Endothelial cell of hepatic sinusoid (primary cell): ENCODE measurements around the gene ITPR1.

Experiments used
- in situ Hi-C: cut with HindIII; loops from 2 replicates; pipeline ENCODE4 v1.10.0; 2017; ENCODE audit warnings: low sequenced_read_pairs

The ITPR1 gene

DNA sequence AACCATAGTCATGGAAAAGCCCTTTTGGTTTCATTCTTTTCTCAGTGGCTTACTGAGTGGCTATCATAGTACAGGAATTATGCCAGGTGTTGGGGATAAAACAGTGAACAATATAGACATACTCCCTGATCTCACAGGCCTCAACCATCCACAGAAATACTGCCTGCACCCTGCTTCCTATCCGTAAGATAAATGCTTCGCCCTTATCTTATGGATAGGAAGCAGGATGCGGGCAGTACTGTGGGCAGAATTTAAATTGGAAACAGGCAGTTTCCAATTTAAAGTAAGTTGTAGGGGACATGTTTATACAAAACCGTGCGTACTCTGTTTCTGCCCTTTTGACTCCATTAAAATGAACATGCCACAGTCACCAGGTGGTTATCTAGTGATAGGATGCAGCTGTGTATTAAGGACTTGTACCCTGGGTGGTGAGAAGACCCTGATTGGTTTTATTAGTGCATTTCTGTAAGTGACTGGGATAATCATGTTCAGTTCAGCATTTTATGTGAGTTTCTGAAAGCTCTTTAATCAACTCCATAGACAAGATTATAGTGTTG lies 344.3 kb downstream of the ITPR1 start:
- in situ Hi-C loops = loop anchor here (5.0 kb wide), 1 partner anchor 40 kb away; no protein-coding TSS in a partner anchor

DNA sequence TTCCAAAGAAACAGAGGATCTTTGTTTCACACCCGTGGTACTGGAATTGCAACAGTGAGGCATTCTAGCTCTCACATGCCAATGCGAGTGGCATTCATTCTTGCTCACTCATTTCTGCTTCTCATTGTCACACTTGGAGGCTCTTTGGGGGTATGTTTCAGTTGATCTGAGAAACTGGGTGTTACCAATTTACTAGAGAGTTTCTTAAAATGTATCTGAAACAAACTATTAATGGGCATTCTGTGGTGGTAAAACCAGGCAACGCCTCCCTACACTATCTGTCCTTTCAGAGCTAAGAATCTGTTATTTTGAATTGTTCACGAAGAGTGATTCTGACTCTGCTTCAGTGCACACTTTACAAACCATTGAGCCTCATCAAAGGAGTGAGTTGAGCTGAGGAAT lies 345.5 kb downstream of the ITPR1 start:
- in situ Hi-C loops = loop anchor here (5.0 kb wide), 1 partner anchor 41 kb away; no protein-coding TSS in a partner anchor

DNA sequence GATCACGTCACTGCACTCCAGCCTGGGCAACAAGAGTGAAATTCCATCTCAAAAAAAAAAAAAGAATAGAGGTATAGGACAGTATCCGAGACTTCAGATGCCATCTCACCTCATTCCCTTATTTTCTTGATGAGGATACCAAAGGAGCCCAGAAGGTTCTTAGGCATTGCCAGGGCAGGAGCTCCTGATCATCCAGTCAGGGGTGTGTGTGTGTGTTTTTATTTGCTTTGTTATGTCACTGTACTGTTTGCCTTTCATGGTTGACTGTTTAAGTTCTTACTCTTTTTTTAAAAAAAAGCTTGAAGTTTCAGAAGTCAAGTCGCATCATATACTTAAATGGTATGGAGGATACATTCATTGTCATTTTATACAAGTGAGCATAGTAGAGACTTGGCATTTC lies 346.1 kb downstream of the ITPR1 start:
- in situ Hi-C loops = loop anchor here (5.0 kb wide), 1 partner anchor 42 kb away; no protein-coding TSS in a partner anchor

DNA sequence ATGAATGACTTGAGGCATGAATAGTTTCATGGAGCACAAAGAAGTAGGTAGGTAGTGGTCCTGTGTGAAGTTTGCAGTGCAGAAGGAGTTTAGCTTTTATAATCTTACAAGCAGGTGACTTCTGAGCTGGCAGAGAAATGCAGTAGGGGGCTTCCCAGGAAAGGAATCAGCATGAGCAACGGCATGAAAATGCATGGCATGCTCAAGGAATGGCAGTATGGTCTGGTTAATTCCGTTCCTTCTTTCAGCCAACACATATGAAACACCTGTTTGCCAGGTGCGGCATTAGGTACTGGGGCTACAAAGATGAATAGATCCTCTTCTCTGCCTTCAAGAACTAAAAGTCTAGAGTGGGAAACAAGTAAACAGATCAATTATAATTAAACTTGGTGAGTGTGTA lies 348.1 kb downstream of the ITPR1 start:
- in situ Hi-C loops = no loop called here

DNA sequence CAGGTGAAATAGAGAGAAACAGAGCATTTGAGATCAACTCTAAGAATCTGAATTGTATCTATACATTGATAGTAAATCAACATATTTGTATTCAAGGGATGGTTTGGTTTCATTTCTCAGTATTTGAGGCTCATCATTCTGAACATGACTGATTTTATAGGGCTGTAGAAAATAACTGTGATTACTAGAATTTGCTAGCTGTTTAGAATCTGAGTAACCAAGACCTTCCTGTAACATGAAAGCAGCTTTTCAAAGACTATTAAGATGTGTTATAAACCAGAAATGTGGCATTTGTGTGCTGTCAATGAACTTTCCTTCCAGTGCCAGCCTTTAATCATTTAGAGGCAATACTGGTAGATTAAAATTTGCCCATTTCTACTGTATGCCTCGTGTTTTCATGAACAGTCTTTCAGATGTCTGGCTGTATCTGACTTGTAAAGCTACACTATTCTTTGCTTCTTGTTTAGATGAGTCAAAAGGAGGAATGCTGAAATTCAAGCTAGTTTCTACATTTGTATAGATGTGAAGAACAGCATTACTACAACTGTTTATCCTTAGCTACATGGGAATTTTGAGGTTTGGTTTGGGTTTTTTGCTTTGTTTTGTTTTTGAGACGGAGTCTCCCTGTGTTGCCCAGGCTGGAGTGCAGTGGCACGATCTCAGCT lies 348.8 kb downstream of the ITPR1 start:
- in situ Hi-C loops = no loop called here

DNA sequence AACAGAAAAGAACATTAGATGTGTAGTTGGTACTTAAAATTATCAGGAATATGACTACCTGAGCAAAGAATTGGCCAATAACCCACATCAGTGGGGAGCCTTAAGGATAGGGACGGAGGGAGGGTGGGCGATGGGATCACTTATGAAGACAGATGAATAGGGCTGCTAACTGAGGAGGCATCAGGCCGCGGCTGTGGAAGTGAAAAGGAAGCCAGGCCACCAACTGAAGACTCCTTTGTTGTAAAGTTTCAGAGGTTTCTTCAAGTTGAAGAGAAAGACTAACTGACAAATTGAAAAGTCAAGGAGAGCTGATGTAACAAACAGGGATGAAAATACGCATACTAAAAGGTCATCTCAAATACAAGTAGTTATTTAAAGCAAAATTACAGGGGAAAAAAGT lies 350.5 kb downstream of the ITPR1 start:
- in situ Hi-C loops = no loop called here

DNA sequence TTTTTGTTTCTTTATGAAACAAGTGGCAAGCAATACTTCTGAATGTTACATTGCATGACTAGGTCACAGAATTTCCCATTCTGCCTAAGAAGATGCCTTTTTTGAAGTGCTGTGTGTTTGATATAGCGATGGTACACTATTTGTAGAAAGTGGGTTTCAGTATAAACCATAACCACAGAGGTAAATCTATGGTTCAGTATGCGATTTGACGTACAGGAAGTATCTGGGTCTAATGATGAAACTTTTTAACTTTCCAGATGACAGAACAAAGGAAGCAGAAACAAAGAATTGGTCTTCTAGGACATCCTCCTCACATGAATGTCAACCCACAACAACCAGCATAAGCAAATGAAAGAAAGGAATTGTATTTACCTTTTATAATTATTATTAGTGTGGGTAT lies 352.7 kb downstream of the ITPR1 start:
- in situ Hi-C loops = no loop called here

DNA sequence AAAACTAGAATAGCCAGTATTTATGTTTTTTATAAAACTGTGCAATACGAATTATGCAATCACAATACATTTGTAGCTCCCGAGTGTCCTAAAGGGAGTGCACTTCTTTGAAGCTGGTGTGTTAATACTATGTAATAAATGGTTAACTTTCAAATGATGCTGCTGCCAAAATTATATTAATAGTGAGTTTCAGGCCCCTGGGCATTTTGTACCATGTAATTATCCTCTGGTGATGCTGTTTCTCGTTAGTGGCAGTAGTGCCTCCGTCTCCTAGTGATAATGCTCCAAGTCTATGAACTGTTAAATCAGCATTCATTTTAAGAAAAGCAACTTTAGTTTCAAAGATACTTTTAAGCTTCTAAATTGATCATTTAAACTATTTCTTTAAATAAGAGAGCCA lies 353.4 kb downstream of the ITPR1 start:
- in situ Hi-C loops = no loop called here

DNA sequence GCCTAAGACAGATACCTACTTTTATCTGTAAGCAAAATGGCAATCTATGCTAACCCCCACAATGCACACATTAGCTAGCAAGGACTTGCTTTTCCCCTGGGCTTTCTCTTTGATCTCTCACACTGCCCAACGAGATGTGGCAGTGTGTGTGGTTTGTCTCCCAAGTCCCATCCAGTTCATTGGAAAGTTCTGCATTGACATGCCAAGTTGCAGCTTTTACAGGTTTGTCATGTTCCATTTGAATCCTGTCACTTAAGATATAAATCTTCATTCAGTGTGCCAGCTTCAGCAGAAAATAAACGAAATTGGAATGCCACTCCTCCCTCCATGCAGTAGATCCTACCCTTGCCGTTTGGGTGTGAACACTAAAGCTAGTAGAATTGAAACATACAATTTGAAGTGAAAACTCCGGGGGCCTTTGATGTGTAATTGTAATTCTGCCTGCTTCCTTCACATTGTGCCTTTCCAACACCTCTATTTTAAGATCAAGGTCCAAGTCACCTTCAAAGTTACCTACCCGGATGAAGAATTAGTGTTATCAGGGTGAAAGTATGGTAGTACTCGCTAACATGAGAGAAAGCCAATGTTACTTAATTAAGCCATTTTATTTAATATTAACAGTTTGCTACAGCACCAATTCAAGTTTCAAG lies 355.2 kb downstream of the ITPR1 start:
- in situ Hi-C loops = no loop called here

DNA sequence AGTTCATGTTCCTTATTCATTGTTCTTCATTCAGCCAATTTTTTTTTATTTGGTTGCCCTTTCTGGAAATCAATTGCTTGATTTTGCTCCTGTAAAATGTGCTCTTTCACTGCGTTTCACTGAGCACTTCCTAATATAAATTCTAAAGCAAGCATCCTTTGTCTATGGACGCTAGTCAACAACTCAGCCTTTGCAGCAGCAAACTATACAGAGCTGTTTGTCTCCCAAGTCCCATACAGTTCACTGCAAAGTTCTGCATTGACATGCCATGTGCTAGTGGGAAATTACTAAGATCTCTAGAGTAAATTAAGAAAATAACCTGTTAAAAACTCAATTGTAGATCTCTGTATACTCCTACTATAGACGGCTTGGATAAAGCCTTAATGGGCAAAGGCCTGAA lies 356.0 kb downstream of the ITPR1 start:
- in situ Hi-C loops = no loop called here

DNA sequence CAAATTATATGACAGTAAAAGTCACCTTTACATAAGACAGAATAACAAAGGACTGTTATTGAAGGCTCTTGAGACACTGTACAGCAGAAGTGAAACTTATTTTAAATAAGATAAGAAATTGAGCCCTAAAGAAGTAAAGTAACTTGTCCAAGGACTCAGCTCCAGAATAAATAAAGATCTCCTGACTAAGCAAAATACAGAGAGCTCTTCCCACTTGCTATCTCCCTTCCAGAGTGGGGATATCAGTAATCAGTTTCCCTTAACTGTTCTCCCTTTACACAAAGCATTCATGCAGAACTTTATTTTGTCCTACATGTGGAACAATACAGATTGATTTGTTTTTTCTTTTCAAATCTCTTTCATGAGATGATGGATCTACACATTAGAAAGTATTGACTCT lies 356.6 kb downstream of the ITPR1 start:
- in situ Hi-C loops = no loop called here

DNA sequence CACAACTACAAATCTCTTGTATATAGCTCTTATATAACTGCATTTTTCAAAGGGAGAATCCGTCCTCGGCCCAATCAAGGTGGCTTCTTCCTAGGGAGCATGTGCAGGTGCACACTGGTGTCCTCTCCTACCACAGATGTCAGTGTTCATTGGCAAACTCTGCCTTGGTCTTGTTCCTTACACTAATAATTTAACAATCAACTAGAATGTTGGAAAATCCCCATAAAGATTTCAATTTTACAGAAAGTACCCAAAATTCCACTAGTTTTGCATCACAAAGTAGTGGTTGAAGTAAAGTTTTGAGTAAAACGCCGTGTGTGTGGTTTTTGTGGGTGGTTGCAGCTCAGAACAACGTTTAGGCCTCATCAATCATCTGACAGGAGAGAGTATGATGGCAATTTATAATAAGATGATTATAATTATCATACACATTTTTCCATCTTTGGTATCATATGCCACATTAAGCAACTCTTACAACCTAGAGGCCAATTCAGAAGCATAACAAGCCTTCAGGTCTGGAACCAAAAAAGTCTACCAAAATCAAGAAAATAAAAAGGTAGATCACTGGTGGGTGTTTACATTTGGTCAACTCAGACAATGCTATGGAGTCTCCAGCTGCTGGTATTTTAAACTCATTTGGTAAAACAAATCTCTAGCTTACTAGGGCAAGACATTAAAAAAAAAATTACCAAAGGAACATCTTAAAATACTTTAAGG lies 357.2 kb downstream of the ITPR1 start:
- in situ Hi-C loops = no loop called here

DNA sequence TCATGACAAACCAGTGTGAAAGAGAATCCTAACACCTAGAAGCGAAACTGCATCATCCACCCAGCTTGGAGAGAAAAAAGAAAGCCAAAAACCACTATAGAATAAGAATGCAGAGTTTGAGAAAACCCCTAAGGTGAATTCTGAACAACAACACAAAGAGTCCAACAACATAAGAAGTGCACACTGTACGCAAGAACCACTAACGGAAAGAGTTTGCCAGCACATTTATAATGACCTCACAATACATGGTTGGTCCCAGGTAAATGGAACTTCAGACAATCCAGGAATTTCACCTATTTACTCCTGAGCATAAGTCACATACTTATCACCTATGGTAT lies 357.7 kb downstream of the ITPR1 start:
- in situ Hi-C loops = no loop called here

DNA sequence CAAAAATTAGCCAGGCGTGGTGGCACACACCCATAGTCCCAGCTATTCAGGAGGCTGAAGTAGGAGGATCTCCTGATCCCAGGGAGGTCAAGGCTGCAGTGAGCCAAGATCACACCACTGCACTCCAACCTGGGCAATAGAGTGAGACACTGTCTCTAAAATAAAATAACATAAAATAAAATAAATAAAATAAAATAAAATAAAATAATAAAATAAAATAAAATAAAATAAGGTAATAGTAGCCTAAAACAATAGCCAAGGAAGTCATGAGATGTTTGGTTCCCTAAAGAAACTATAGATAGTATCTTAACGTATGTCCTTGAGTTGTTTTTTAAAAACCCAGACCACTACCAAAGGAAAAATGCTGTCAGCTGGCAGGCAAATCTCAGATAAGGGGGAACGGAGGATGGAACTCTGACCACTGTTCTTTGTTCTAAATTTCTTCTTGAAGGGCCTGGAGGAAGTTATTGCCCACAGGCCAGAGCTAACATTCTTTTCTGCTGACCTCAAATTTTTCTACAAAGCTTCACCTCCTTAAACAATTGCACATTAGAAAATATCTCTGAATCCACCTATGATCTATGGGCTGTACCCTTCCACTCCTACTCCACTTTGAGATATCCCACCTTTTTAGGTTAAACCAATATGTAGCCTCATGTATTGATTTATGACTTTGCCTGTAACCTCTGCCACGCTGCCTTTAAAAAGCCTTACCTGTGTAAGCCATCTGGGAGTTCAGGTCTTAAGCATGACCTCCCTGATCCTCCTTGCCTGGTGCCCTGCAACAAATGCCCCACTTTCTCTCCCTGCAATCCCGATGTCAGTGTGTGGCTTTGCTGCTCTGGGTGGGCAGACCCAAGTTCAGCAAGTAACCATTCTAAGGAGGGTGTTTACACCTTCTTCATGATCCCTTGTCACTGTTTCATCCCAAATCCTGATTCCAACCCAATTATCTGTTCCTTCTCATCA lies 359.9 kb downstream of the ITPR1 start:
- in situ Hi-C loops = no loop called here

DNA sequence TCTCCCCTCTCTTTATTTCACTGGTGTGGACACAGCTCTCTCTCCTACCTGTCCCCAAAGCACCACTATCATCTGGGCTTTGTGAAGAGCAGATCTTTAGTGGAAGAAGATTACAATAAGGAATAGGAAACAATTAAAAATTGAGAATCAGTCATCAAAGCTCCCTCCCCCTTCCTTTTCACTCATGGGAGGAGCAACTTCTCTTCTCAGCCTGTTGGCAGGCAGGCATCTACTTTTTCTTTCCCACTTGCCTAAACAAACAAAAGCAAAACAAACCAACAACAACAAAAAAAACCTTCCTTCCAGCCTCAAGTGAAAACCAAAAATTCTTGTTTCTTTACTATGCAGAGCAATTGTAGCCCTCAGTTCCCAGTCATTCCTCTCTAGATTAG lies 360.6 kb downstream of the ITPR1 start:
- in situ Hi-C loops = no loop called here

DNA sequence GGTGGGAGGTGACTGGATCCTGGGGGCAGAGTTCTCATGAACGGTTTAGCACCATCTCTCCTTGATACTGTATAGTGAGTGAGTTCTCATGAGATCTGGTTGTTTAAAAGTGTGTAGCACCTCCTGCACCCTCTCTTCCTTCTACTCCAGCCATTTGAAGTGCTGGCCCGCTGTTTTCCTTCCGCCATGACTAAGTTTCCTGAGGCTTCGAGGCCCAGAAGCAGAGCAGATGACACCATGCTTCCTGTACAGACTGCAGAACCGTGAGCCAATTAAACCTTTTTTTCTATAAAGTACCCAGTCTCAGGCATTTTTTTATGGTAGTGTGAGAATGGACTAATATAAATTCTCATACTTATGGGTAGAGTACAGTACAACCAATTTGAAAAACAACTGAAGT lies 362.5 kb downstream of the ITPR1 start:
- in situ Hi-C loops = no loop called here

DNA sequence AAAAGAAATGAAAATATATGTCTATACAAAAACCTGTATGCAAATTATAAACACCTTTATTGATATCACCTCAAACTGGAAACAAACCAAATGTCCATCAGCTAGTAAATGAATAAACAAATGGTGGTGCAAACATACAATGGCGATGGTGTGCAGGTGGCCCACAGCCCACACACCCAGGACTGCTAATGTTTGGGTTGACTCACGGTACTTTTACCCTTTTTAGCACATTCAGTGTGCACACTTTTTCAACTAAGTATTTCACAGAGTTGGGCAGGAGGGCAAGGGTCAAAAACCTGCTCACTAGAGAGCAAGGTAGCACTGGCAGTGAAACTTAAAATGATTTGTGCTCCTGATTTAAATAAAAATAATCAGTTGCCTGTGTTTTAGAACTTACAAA lies 363.0 kb downstream of the ITPR1 start:
- in situ Hi-C loops = no loop called here

DNA sequence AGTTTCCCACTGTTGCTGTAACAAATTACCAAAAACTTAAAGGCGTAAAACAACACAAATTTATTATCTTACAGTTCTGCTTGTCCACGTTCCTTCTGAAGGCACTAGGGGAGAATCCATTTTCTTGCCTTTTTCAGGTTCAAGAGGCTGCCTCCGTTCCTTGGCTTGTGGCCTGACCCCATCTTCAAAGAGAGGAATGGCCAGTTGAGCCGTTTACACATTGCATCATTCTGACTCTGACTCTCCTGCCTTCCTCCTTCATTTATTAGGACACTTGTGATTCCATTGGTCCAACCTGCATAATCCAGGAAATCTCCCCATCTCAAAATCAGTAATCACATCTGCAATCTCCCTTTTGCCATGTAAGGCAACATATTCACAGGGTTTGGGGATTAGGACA lies 363.4 kb downstream of the ITPR1 start:
- in situ Hi-C loops = no loop called here

DNA sequence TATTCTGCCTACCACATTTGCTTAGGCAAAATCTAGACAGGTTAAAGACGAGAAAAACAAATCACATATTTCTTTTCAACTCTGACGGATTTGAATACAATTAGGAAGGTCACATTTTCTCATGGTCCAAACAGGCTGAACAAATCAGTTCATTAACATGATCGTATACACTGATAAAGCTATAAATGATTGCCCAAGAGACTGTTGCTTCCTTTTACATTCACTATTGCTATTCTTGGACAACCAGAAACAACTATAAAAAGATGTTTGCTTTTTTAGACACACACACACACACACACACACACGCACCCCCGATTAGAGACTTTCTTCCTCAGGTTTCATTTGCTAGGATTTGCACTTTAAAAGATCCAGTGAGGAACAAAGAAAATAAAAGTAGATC lies 363.8 kb downstream of the ITPR1 start:
- in situ Hi-C loops = no loop called here

DNA sequence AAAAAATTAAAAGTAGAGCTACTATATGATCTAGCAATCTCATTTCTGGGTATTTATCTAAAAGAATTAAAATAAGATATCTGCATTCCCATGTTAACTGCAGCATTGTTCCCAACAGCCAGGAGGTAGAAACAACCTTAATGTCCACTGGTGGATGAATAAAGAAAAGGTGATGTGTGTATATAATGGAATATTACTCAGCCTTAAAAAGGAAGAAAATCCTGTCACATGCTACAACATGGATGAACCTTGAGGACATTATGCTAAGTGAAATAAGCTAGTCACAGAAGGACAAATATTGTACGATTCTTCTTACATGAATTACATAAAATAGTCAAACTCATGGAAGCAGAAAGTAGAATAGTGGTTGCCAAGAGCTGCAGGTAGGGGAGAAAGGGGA lies 366.6 kb downstream of the ITPR1 start:
- in situ Hi-C loops = loop anchor here (5.0 kb wide), 1 partner anchor 48 kb away; no protein-coding TSS in a partner anchor

DNA sequence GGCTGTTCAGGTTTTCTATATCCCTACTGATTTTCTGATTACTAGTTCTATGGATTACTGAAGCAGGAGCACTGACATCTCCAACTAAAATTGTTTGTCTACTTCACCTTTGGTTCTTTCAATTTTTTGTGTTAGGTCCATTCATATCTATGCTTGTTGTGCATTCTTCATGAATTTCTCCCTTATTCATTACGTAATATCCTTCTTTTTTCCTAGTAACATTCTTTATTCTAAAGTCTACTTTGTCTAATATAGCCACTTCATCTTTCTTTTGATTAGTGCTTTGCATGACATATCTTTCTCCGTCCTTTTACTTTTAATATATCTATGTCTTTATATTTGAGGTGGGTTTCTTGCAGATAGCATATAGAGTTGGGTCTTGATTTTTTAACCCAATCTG lies 369.8 kb downstream of the ITPR1 start:
- in situ Hi-C loops = loop anchor here (5.0 kb wide), 1 partner anchor 44 kb away; no protein-coding TSS in a partner anchor
